SK-N-SH treated with all-trans-retinoic acid at 6 μM for 48 hours (cell line): ENCODE data around the gene SLC2A6.

Experiments used
- ATAC-seq: fragments of 200-7000 bp; cut with Tn5 transposase; 3 replicates; pipeline ENCODE4 v1.9.1; 2020; ENCODE audit warnings: mild to moderate bottlenecking, moderate library complexity
- ARNTL ChIP-seq: fragments of 450-650 bp; formaldehyde crosslinking; IDR thresholded peaks from 2 replicates; pipeline ENCODE4 v1.5.0; 2020; ENCODE audit warnings: low read depth, mild to moderate bottlenecking, moderate library complexity, borderline replicate concordance
- BACH2 ChIP-seq: fragments of 250-450 bp; sonication (Bioruptor Pico); IDR thresholded peaks from 2 replicates; pipeline ENCODE4 v1.9.0; 2021; ENCODE audit warnings: mild to moderate bottlenecking, borderline replicate concordance
- CSDC2 ChIP-seq: fragments of 250-450 bp; sonication (Bioruptor Pico); IDR thresholded peaks from 2 replicates; pipeline ENCODE4 v1.5.0; 2020; ENCODE audit warnings: mild to moderate bottlenecking, moderate library complexity
- ESRRG ChIP-seq: fragments of 250-450 bp; sonication (Bioruptor Pico); IDR thresholded peaks from 2 replicates; pipeline ENCODE4 v1.6.1; 2021; ENCODE audit warnings: mild to moderate bottlenecking
- GLIS3 ChIP-seq: fragments of 250-450 bp; sonication (Bioruptor Pico); IDR thresholded peaks from 2 replicates; pipeline ENCODE4 v1.5.0; 2020; ENCODE audit warnings: mild to moderate bottlenecking, moderate library complexity
- ISL1 ChIP-seq: fragments of 250-450 bp; sonication (Bioruptor Pico); IDR thresholded peaks from 2 replicates; pipeline ENCODE4 v2.1.2; 2022; ENCODE audit warnings: mild to moderate bottlenecking, moderate library complexity
- OSR1 ChIP-seq: fragments of 250-450 bp; sonication (Bioruptor Pico); IDR thresholded peaks from 2 replicates; pipeline ENCODE4 v1.8.0; 2022; ENCODE audit warnings: moderate library complexity, mild to moderate bottlenecking, inconsistent platforms
- PATZ1 ChIP-seq: fragments of 250-450 bp; sonication (Bioruptor Pico); IDR thresholded peaks from 2 replicates; pipeline ENCODE4 v1.8.0; 2020; ENCODE audit warnings: mild to moderate bottlenecking, moderate library complexity, borderline replicate concordance
- POU6F1 ChIP-seq: fragments of 250-450 bp; sonication (Bioruptor Pico); IDR thresholded peaks from 2 replicates; pipeline ENCODE4 v1.8.0; 2021; ENCODE audit warnings: low read depth, mild to moderate bottlenecking, moderate library complexity, borderline replicate concordance
- PPARA ChIP-seq: fragments of 250-450 bp; sonication (Bioruptor Pico); IDR thresholded peaks from 2 replicates; pipeline ENCODE4 v1.5.0; 2020; ENCODE audit warnings: mild to moderate bottlenecking, borderline replicate concordance
- SNAI2 ChIP-seq: fragments of 250-450 bp; sonication (Bioruptor Pico); IDR thresholded peaks from 2 replicates; pipeline ENCODE4 v1.5.0; 2020; ENCODE audit warnings: mild to moderate bottlenecking, moderate library complexity
- TCF4 ChIP-seq: fragments of 250-450 bp; sonication (Bioruptor Pico); IDR thresholded peaks from 2 replicates; pipeline ENCODE4 v1.8.0; 2021; ENCODE audit warnings: mild to moderate bottlenecking, moderate library complexity, borderline replicate concordance
- TSHZ2 ChIP-seq: fragments of 250-450 bp; sonication (Bioruptor Pico); IDR thresholded peaks from 2 replicates; pipeline ENCODE4 v1.5.0; 2020; ENCODE audit warnings: mild to moderate bottlenecking, moderate library complexity
- ZC3H10 ChIP-seq: fragments of 250-450 bp; sonication (Bioruptor Pico); IDR thresholded peaks from 2 replicates; pipeline ENCODE4 v1.5.1; 2021; ENCODE audit warnings: mild to moderate bottlenecking, moderate library complexity
- ZFP3 ChIP-seq: fragments of 250-450 bp; sonication (Bioruptor Pico); IDR thresholded peaks from 2 replicates; pipeline ENCODE4 v1.5.0; 2020; ENCODE audit warnings: mild to moderate bottlenecking, moderate library complexity
- ZNF565 ChIP-seq: fragments of 450-650 bp; formaldehyde crosslinking; conservative IDR thresholded peaks from 2 replicates; pipeline ENCODE4 v1.5.0; 2020; ENCODE audit warnings: low read depth, mild to moderate bottlenecking, moderate library complexity
- ZNF70 ChIP-seq: fragments of 450-650 bp; formaldehyde crosslinking; IDR thresholded peaks from 2 replicates; pipeline ENCODE4 v1.5.0; 2020; ENCODE audit warnings: mild to moderate bottlenecking, moderate library complexity

SLC2A6 gene

GRCh38 chr9:133508046-133508445 is 29.1 kb upstream of the SLC2A6 start (continued):
- TF ChIP-seq TSHZ2 (CRISPR knock-in tag), result no peak
- TF ChIP-seq, all 23 proteins: peak for 0

GRCh38 chr9:133507246-133507965 is 28.5 kb upstream of the SLC2A6 start:
- TF ChIP-seq ZFP3 (no peak), BACH2 (CRISPR knock-in tag) (no peak), OSR1 (no peak), PPARA (CRISPR knock-in tag) (no peak), POU6F1 (CRISPR knock-in tag) (no peak), GLIS3 (CRISPR knock-in tag) (no peak), ZNF70 (CRISPR knock-in tag) (no peak), SNAI2 (CRISPR knock-in tag) (no peak), ISL1 (no peak), ARNTL (CRISPR knock-in tag) (no peak), PATZ1 (no peak), ZC3H10 (no peak)

GRCh38 chr9:133506653-133507038 is 27.7 kb upstream of the SLC2A6 start:
- no peak for TF ChIP-seq POU6F1 (CRISPR knock-in tag)
- no peak for TF ChIP-seq PATZ1
- TF ChIP-seq ISL1, result no peak
- no peak for TF ChIP-seq ARNTL (CRISPR knock-in tag)
- no peak for TF ChIP-seq TCF4 (CRISPR knock-in tag)
- TF ChIP-seq SNAI2 (CRISPR knock-in tag), result no peak
- no peak for TF ChIP-seq ESRRG (CRISPR knock-in tag)
- TF ChIP-seq TSHZ2 (CRISPR knock-in tag), result no peak
- no peak for TF ChIP-seq CSDC2 (CRISPR knock-in tag)
- no peak for TF ChIP-seq BACH2 (CRISPR knock-in tag)
- no peak for TF ChIP-seq OSR1
- no peak for TF ChIP-seq ZNF565 (CRISPR knock-in tag)
- no peak; the same call in none of the 3 replicates for ATAC-seq

More at GRCh38 chr9:133507246-133507965, 28.5 kb upstream of the SLC2A6 start:
- no peak; the same call in 2 of the 3 replicates for ATAC-seq
